GM20431 (cell line): ENCODE results near the gene TNNT1.

Source experiments
- in situ Hi-C: fragments of 300-500 bp; cut with MseI, MboI; formaldehyde crosslinking; loops from one replicate; pipeline ENCODE4 v1.15.0; 2020; ENCODE audit warnings: low sequenced_read_pairs; ENCODE audit not compliant: unreplicated experiment

TNNT1 gene

DNA sequence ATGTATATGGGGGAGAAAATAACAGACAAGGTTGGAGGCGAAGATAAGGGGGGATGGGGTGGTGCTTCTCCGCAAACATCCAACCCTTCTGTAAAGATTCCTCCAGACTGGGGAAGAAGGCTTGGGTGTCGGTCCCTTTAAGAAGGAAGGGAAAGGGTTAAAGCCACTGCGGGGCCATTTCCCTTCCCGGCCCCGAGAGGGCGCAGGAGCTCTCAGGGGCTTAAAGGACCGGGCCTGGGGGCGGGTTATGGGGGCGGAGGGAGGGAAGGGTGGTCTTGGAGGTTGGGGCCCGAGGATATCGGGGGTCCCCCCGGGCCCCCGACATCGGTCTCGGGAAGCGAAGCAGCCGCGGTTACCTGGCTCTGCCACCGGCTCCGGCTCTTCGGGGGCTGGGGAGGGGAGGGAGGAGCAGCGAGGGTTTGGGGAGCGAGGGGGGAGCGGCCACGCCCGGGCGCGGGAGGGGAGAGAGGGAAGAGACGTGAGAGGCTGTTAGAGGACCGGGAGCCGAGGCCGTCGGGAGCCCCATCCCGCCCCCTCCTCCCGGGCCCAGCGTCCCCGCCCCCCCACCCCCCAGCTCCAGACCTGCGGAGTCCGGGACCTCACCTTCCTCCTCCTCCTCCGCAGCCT lies 2.8 kb downstream of the TNNT1 start:
- in situ Hi-C loops = no loop called here

GRCh38 chr19:55145232-55145631 lies 3.8 kb downstream of the TNNT1 start:
- in situ Hi-C loops = no loop called here

DNA sequence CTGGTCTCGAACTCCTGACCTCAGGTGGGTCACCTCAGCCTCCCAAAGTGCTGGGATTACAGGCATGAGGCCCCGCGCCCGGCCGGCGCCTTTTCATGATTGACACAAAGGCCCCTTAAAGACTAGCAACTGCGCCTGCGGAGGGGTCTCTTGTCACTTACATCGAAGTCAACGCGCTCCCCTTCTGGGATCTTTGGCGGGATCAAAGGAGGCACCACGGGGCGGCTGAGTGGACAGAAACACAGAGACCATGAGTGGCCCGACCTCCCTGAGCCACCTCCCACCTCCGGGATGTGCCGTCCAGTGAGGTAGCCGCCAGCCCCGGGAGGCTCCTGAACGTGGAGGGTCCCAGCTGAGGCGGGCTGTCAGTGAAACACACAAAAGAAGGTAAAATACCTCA lies 7.3 kb downstream of the TNNT1 start:
- in situ Hi-C loops = no loop called here

GRCh38 chr19:55137915-55138314 lies 11.1 kb downstream of the TNNT1 start:
- in situ Hi-C loops = no loop called here

- in situ Hi-C loops = no loop called here
Observed at GRCh38 chr19:55136399-55137102, 12.5 kb downstream of the TNNT1 start.

- in situ Hi-C loops = no loop called here
Observed at GRCh38 chr19:55134736-55135135, 14.3 kb downstream of the TNNT1 start.

- in situ Hi-C loops = no loop called here
Observed at GRCh38 chr19:55133639-55134444, 15.2 kb downstream of the TNNT1 start.

- in situ Hi-C loops = no loop called here
Observed at GRCh38 chr19:55132453-55133129, 16.4 kb downstream of the TNNT1 start.

- in situ Hi-C loops = no loop called here
Observed at GRCh38 chr19:55131421-55131820, 17.6 kb downstream of the TNNT1 start.

- in situ Hi-C loops = no loop called here
Observed at GRCh38 chr19:55119053-55119452, 30.0 kb downstream of the TNNT1 start.

GRCh38 chr19:55118401-55118991 lies 30.5 kb downstream of the TNNT1 start:
- in situ Hi-C loops = no loop called here

DNA sequence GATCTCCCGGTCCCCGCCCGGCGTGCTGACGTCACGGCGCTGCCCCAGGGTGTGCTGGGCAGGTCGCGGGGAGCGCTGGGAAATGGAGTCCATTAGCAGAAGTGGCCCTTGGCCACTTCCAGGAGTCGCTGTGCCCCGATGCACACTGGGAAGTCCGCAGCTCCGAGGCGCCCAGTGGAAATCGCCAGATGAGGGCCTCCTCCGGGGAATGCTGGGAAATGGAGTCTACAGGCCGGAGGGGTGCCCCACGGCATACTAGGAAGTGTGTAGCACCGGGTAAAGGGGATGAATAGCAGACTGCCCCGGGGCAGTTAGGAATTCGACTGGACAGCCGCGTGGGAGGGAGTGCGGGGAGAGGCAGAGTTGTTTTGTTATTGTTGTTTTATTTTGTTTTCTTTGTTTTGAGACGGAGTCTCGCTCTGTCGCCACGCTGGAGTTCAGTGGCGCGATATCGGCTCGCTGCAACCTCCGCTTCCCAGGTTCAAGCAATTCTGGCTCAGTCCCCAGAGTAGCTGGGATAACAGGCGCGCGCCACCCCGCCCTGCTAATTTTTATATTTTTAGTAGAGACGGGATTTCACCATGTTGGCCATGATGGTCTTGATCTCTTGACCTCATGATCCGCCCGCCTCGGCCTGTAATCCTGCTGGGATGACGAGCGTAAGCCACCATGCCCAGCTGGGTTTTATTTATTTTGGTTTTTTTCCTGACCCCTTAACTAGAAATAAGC lies 31.2 kb downstream of the TNNT1 start:
- in situ Hi-C loops = no loop called here

GRCh38 chr19:55116859-55117662 lies 31.9 kb downstream of the TNNT1 start, which contains the start of gene PPP1R12C:
Gene PPP1R12C (minus strand): TSS chr19:55117637. CDS start chr19:55117543, 94 bp downstream.
- in situ Hi-C loops = no loop called here

DNA sequence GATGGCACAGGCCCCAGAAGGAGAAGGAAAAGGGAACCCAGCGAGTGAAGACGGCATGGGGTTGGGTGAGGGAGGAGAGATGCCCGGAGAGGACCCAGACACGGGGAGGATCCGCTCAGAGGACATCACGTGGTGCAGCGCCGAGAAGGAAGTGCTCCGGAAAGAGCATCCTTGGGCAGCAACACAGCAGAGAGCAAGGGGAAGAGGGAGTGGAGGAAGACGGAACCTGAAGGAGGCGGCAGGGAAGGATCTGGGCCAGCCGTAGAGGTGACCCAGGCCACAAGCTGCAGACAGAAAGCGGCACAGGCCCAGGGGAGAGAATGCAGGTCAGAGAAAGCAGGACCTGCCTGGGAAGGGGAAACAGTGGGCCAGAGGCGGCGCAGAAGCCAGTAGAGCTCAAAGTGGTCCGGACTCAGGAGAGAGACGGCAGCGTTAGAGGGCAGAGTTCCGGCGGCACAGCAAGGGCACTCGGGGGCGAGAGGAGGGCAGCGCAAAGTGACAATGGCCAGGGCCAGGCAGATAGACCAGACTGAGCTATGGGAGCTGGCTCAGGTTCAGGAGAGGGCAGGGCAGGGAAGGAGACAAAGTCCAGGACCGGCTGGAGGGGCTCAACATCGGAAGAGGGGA lies 32.7 kb downstream of the TNNT1 start:
- in situ Hi-C loops = no loop called here

- in situ Hi-C loops = no loop called here
Observed at GRCh38 chr19:55115446-55116065, 33.5 kb downstream of the TNNT1 start.

DNA sequence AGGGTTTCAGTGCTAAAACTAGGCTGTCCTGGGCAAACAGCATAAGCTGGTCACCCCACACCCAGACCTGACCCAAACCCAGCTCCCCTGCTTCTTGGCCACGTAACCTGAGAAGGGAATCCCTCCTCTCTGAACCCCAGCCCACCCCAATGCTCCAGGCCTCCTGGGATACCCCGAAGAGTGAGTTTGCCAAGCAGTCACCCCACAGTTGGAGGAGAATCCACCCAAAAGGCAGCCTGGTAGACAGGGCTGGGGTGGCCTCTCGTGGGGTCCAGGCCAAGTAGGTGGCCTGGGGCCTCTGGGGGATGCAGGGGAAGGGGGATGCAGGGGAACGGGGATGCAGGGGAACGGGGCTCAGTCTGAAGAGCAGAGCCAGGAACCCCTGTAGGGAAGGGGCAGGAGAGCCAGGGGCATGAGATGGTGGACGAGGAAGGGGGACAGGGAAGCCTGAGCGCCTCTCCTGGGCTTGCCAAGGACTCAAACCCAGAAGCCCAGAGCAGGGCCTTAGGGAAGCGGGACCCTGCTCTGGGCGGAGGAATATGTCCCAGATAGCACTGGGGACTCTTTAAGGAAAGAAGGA lies 34.4 kb downstream of the TNNT1 start:
- in situ Hi-C loops = no loop called here

DNA sequence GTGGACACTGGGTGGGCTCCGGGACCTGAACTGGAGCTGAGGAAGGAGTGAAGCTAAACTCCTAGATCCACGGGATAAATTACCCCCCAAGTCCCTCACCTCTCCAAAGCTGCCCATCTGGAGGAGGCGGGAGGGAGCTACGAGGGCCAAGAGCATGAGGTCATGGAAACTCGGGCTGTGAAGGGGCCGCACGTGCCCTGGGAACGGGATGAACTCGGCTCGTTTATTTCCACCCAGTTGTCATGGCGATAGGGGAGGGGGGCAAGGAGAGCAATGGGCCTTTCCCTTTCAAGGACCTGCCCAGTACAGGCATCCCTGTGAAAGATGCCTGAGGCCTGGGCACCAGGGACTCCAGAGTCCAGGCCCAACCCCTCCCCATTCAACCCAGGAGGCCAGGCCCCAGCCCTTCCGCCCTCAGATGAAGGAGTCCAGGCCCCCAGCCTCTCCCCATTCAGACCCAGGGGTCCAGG lies 35.4 kb downstream of the TNNT1 start:
- in situ Hi-C loops = no loop called here
